OCI-LY1 (cell line): ENCODE results near the gene ISCU.
A peak's percentile ranks its signal among the peaks of the same experiment; 100 is the strongest.
"Not testable (repeated sequence)": the region's sequence is repeated elsewhere in the genome, so short reads cannot be mapped to it uniquely, and the experiment has no call there.

Experiments
- H2AFZ ChIP-seq: fragments of 200-600 bp; sonication (generic), shearing (Covaris generic); 2 replicates; pipeline ENCODE4 v1.6.0; 2014; ENCODE audit warnings: antibody characterized with exemption, mild to moderate bottlenecking, low read length
- H3F3A ChIP-seq: fragments of 200-600 bp; sonication (generic), shearing (Covaris generic); 2 replicates; pipeline ENCODE4 v1.6.0; 2014; ENCODE audit warnings: mild to moderate bottlenecking, antibody characterized with exemption, low read length, moderate library complexity; ENCODE audit not compliant: insufficient read depth
- H3K27ac ChIP-seq: fragments of 200-600 bp; sonication (generic); 2 replicates; pipeline ENCODE4 v1.5.1; 2014; ENCODE audit warnings: low read length, mixed run types, mild to moderate bottlenecking, low read depth; ENCODE audit not compliant: poor library complexity, severe bottlenecking
- H3K27me3 ChIP-seq: fragments of 200-600 bp; sonication (generic); 2 replicates; pipeline ENCODE4 v1.6.0; 2014; ENCODE audit warnings: antibody characterized with exemption, mild to moderate bottlenecking, low read length, moderate library complexity; ENCODE audit not compliant: insufficient read depth
- H3K36me3 ChIP-seq: fragments of 200-600 bp; sonication (generic); 2 replicates; pipeline ENCODE4 v1.6.1; 2014; ENCODE audit warnings: mild to moderate bottlenecking, antibody characterized with exemption, low read length, moderate library complexity, mixed read lengths; ENCODE audit not compliant: insufficient read depth
- H3K4me1 ChIP-seq: fragments of 200-600 bp; sonication (generic); 2 replicates; pipeline ENCODE4 v1.5.1; 2014; ENCODE audit warnings: mild to moderate bottlenecking, low read length, moderate library complexity; ENCODE audit not compliant: insufficient read depth, severe bottlenecking
- H3K4me2 ChIP-seq: fragments of 200-600 bp; sonication (generic), shearing (Covaris generic); 2 replicates; pipeline ENCODE4 v1.6.1; 2014; ENCODE audit warnings: low read length
- H3K4me3 ChIP-seq: fragments of 200-600 bp; sonication (generic); 2 replicates; pipeline ENCODE4 v1.5.1; 2014; ENCODE audit warnings: low read length, low read depth, mild to moderate bottlenecking, mixed read lengths; ENCODE audit not compliant: poor library complexity, severe bottlenecking
- H3K79me2 ChIP-seq: fragments of 200-600 bp; shearing (Covaris generic); 2 replicates; pipeline ENCODE4 v1.6.1; 2016; ENCODE audit warnings: mixed run types, low read length, mixed read lengths; ENCODE audit not compliant: insufficient read depth
- H3K9ac ChIP-seq: fragments of 200-600 bp; sonication (generic), shearing (Covaris generic); 2 replicates; pipeline ENCODE4 v1.6.1; 2014; ENCODE audit warnings: mild to moderate bottlenecking, low read length, mixed read lengths
- H3K9me2 ChIP-seq: fragments of 200-600 bp; sonication (generic), shearing (Covaris generic); 2 replicates; pipeline ENCODE4 v1.6.1; 2014; ENCODE audit warnings: low read depth, mild to moderate bottlenecking, low read length, mixed read lengths
- H3K9me3 ChIP-seq: fragments of 200-600 bp; shearing (Covaris generic); 2 replicates; pipeline ENCODE4 v1.6.1; 2014; ENCODE audit warnings: low read length, mixed read lengths
- H4K20me1 ChIP-seq: fragments of 200-600 bp; sonication (generic), shearing (Covaris generic); 2 replicates; pipeline ENCODE4 v1.6.0; 2016; ENCODE audit warnings: mild to moderate bottlenecking, low read length; ENCODE audit not compliant: insufficient read depth
- CTCF ChIP-seq: fragments of 200-600 bp; sonication (generic), shearing (Covaris generic); IDR thresholded peaks from 2 replicates; pipeline ENCODE4 v1.5.1; 2017; ENCODE audit warnings: mild to moderate bottlenecking, antibody characterized with exemption, low read length, moderate library complexity, mixed read lengths
- EZH2 ChIP-seq: fragments of 200-600 bp; sonication (generic), shearing (Covaris generic); IDR thresholded peaks from 2 replicates; pipeline ENCODE4 v1.8.0; 2017; ENCODE audit warnings: borderline replicate concordance, mixed run types, mild to moderate bottlenecking, antibody characterized with exemption, low read length, moderate library complexity, mixed read lengths

ISCU gene

GRCh38 chr12:108553799-108554198 lies 8.6 kb upstream of the ISCU start:
- H3K4me2 ChIP-seq: no peak overlapping the region
- no peaks in the 10 kb centered on the region for H3K27me3 ChIP-seq
- H3K27ac ChIP-seq: no peak overlapping the region
- H3K9ac ChIP-seq: no peak overlapping the region
- no peaks in the 10 kb centered on the region for H3F3A ChIP-seq
- H3K79me2 ChIP-seq: peaks cover 77% of the 10 kb centered on the region
- no peaks in the 10 kb centered on the region for H4K20me1 ChIP-seq
- H3K4me3 ChIP-seq: no peak overlapping the region
- H3K9me3 ChIP-seq: no peaks in the 10 kb centered on the region
- H3K4me1 ChIP-seq: peaks cover 45% of the 10 kb centered on the region
- H3K9me2 ChIP-seq: no peaks in the 10 kb centered on the region
- peaks cover 21% of the 10 kb centered on the region; the same call in 1 of the 2 replicates for H3K36me3 ChIP-seq
- no peak for TF ChIP-seq EZH2
- no peak for TF ChIP-seq CTCF
- no peak overlapping the region for H2AFZ ChIP-seq

- not testable (repeated sequence) for H3K27me3 ChIP-seq, H3K4me2 ChIP-seq, H3K9me3 ChIP-seq, H3K9me2 ChIP-seq, H2AFZ ChIP-seq, H3F3A ChIP-seq, H3K4me3 ChIP-seq, H3K27ac ChIP-seq, H3K9ac ChIP-seq, H4K20me1 ChIP-seq
- H3K4me1 ChIP-seq: peaks cover 46% of the 10 kb centered on the region
- H3K79me2 ChIP-seq: peaks cover 86% of the 10 kb centered on the region
- peaks cover 13% of the 10 kb centered on the region; the same call in 1 of the 2 replicates for H3K36me3 ChIP-seq
Measured at GRCh38 chr12:108555383-108555782, 7.0 kb upstream of the ISCU start.

- Histone ChIP-seq H3K9me3 (no peaks in the 10 kb centered on the region), H2AFZ (no peak overlapping the region), H3K27ac (no peak overlapping the region), H3K36me3 (peaks cover 15% of the 10 kb centered on the region; the same call in 1 of the 2 replicates), H3K9ac (peak overlapping the region; percentile 34; the same call in 1 of the 2 replicates), H3K79me2 (peaks cover 55% of the 10 kb centered on the region), H3F3A (no peaks in the 10 kb centered on the region), H3K4me1 (peaks cover 41% of the 10 kb centered on the region), H3K9me2 (no peaks in the 10 kb centered on the region), H3K4me2 (peak overlapping the region; percentile 84), H3K4me3 (peak overlapping the region; percentile 79), H3K27me3 (no peaks in the 10 kb centered on the region), H4K20me1 (no peaks in the 10 kb centered on the region)
- TF ChIP-seq CTCF (no peak), EZH2 (no peak)
Measured at GRCh38 chr12:108559007-108559655, 3.3 kb upstream of the ISCU start.

- no peaks in the 10 kb centered on the region for H3K9me3 ChIP-seq
- H3K27me3 ChIP-seq: no peaks in the 10 kb centered on the region
- no peaks in the 10 kb centered on the region for H3F3A ChIP-seq
- peaks cover 50% of the 10 kb centered on the region for H3K79me2 ChIP-seq
- peak overlapping the region; percentile 84 for H3K4me2 ChIP-seq
- H3K4me1 ChIP-seq: peaks cover 47% of the 10 kb centered on the region
- TF ChIP-seq CTCF (no peak), EZH2 (no peak)
- peak overlapping the region; percentile 79 for H3K4me3 ChIP-seq
- no peak overlapping the region for H2AFZ ChIP-seq
- H3K36me3 ChIP-seq: peaks cover 21% of the 10 kb centered on the region; the same call in 1 of the 2 replicates
- H3K9me2 ChIP-seq: no peaks in the 10 kb centered on the region
- H3K27ac ChIP-seq: no peak overlapping the region
- peak overlapping the region; percentile 82 for H3K9ac ChIP-seq
- H4K20me1 ChIP-seq: no peaks in the 10 kb centered on the region
Measured at GRCh38 chr12:108559748-108560147, 2.6 kb upstream of the ISCU start.
